Bronchial epithelial cell (primary cell): Measurements from ENCODE around the gene PWWP2B. TPM values are rescaled to one million over a fixed set of nuclear protein-coding genes. Genes with fewer than 3 reads are reported as not detected.

Experiments
- DNase-seq: peaks from one replicate; pipeline ENCODE4 v3.0.0-alpha.2; 2010; ENCODE audit warnings: low read depth
- FAIRE-seq: peaks from 2 replicates; lab custom pipeline; 2011; peaks lifted over from hg19 to GRCh38; lab: Jason Lieb, UNC
- H3K27me3 ChIP-seq: 2 replicates; pipeline ENCODE4 v1.5.1; 2011; ENCODE audit warnings: low read length; ENCODE audit not compliant: control insufficient read depth, insufficient read depth
- H3K36me3 ChIP-seq: 2 replicates; pipeline ENCODE4 v1.5.1; 2011; ENCODE audit warnings: low read length; ENCODE audit not compliant: control insufficient read depth, insufficient read depth
- H3K4me3 ChIP-seq: 2 replicates; pipeline ENCODE4 v1.5.1; 2011; ENCODE audit warnings: mild to moderate bottlenecking, low read depth, low read length, control low read depth
- CTCF ChIP-seq: IDR thresholded peaks from 2 replicates; pipeline ENCODE4 v1.5.1; 2011; ENCODE audit warnings: mild to moderate bottlenecking, moderate library complexity, low read length, control low read depth, inconsistent platforms; ENCODE audit not compliant: insufficient read depth, severe bottlenecking
- total RNA-seq: library from RNA; depleted of rRNA; stranded (reverse); fragments of >200 nt; gene quantifications from 2 replicates; pipeline ENCODE4 v1.2.1, GENCODE V29; 2014

PWWP2B gene
- total RNA-seq, 1 donor from 2014 or later = 40.0 TPM

GRCh38 chr10:132400041-132400546, 3.1 kb downstream of the PWWP2B start:
- H3K27me3 ChIP-seq = no peaks in the 10 kb centered on the region
- no peak for TF ChIP-seq CTCF
- peaks cover 7% of the 10 kb centered on the region for H3K36me3 ChIP-seq
- DNase-seq (no peak), FAIRE-seq (no peak)
- H3K4me3 ChIP-seq = no peak overlapping the region

GRCh38 chr10:132400547-132401151, 3.6 kb downstream of the PWWP2B start:
- Histone ChIP-seq H3K36me3 (peaks cover 9% of the 10 kb centered on the region), H3K27me3 (no peaks in the 10 kb centered on the region), H3K4me3 (no peak overlapping the region)
- no peak for FAIRE-seq
- no peak for DNase-seq
- no peak for TF ChIP-seq CTCF

- no peak overlapping the region for H3K4me3 ChIP-seq
- FAIRE-seq = no peak
Observed at GRCh38 chr10:132401401-132402118, 4.6 kb downstream of the PWWP2B start.

GRCh38 chr10:132402781-132403241, 5.8 kb downstream of the PWWP2B start:
- no peak overlapping the region for H3K4me3 ChIP-seq
- TF ChIP-seq CTCF = no peak
- FAIRE-seq (no peak), DNase-seq (no peak)
- peaks cover 17% of the 10 kb centered on the region for H3K36me3 ChIP-seq
- H3K27me3 ChIP-seq = no peaks in the 10 kb centered on the region

More at GRCh38 chr10:132401401-132402118, 4.6 kb downstream of the PWWP2B start:
- DNase-seq = no peak
- peaks cover 14% of the 10 kb centered on the region for H3K36me3 ChIP-seq
- no peak for TF ChIP-seq CTCF
- no peaks in the 10 kb centered on the region for H3K27me3 ChIP-seq

GRCh38 chr10:132403511-132404168, 6.6 kb downstream of the PWWP2B start:
- no peaks in the 10 kb centered on the region for H3K27me3 ChIP-seq
- DNase-seq (no peak), FAIRE-seq (no peak)
- TF ChIP-seq CTCF = no peak
- H3K4me3 ChIP-seq = no peak overlapping the region
- peaks cover 17% of the 10 kb centered on the region for H3K36me3 ChIP-seq
